Activated CD4-positive, alpha-beta T cell treated with anti-CD3 and anti-CD28 coated beads for 1 hour (primary cell): ENCODE measurements around the gene CSF2.
A peak's percentile ranks its signal among the peaks of the same experiment; 100 is the strongest.
"Not testable (repeated sequence)": the region's sequence is repeated elsewhere in the genome, so short reads cannot be mapped to it uniquely, and the experiment has no call there.

ENCODE experiments used
- DNase-seq: peaks from one replicate; pipeline ENCODE4 v3.0.0-alpha.2; 2020

The CSF2 gene

DNA sequence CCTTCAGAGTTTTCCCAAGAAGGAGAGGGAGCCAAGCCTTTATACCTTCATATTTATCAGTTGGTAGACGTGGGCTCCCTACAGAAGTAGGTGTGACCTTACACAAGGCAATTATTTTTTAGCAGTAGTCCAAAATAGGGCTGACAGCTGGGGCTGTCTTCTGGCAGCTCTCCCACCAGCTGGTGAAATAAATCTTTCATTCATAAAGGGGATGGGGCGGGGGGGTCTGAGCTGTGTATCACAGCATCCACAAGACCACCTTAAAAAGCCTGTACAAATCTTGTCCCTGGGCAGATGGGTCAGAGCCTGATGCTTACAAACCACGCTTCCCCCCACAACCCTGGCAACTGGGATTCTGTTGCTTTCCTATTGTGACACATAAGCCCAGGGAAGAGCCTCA is 19.7 kb downstream of the CSF2 start:
- no peak for DNase-seq

DNA sequence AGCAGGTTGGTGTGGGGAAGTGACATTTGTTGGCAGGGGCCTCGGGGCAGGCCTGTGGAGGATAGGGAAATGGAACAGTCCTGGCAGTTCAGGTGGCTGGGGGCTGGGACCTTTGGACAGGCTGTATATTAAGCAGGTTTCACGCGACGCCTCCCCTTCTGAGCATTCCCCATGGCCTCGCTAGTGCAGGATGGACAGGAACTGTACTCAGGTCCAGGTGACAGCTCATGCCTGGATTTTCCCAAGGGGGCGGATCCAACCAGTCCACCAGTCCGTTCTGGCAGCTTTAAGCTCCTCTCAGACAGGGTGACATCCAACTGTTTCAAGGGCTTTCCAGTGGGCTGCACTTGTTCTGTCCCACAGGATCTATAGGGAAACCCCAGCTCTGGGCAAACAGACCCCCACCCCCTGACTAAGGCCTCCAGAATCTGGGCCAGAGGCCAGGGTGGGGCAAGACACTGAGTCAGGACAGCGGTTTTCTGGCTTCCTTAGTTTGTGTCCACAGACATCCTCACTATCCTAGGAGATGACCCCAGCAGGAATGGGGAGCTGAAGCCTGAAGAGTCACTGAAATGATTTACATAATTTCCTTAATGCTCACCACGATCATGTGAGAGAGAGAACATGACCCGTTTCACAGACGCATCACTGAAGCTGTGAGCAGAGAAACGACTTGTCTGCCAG is 20.9 kb downstream of the CSF2 start:
- DNase-seq: no peak

DNA sequence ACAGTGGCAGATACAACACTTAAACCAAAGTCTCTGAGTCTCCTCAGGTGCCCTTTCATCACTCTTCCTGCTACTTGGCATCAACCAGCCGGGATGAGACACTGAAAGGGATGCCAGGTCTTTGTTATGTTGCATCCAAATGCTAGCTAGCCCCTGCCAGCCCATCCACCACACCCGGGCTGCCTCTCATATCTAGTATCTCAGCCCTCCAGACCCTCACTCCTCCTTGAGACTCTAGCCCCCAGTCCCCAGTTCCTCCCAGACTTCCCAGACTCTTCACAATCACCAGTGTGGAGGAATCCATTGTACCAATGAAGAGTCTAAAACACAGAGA is 21.5 kb downstream of the CSF2 start:
- DNase-seq: no peak

DNA sequence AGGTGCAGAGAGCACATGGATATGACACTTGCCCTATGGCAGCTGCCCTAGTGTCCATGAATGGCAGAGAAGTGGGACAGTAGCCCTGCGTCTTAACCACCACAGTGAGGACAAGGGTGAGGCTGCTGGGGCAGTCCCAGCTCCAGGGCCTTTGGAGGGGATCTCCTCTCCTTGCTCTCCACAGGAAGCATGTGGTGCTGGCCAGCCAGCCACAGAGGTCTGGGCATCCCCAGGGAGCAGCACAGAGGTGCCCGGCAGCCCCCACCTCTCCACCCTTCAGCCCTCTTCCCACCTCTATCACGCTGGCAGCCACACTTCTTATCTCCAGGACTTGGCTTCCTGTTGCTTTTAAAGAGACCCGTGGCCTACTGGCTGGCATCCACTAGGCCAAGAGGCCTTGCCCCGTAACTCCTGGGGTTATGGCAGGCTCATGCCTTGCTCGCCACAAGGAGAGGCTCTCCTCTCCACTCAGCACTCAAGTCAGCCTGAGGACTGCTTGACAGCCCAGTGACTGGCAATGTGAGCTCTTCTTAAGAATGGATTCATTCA is 21.9 kb downstream of the CSF2 start:
- no peak for DNase-seq

DNA sequence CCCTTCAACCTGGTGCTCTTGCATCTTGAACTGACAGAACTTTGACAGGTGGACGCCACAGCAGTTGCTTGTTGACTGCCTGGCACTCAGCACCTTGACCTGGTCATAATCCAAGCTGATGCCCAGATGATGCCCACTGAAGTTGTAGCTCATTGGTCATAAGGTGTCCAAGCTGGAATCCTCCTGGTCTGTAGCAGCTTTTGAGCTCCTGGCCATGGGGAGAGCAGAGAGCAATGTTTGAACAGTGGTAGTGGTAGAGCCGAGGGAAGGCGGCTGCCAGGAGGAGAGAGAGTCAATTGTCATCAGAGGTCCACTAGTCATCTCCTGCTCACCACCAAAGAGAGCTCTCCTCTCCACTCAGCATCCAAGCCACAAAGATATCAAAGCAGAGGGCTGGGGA is 23.3 kb downstream of the CSF2 start:
- no peak for DNase-seq

DNA sequence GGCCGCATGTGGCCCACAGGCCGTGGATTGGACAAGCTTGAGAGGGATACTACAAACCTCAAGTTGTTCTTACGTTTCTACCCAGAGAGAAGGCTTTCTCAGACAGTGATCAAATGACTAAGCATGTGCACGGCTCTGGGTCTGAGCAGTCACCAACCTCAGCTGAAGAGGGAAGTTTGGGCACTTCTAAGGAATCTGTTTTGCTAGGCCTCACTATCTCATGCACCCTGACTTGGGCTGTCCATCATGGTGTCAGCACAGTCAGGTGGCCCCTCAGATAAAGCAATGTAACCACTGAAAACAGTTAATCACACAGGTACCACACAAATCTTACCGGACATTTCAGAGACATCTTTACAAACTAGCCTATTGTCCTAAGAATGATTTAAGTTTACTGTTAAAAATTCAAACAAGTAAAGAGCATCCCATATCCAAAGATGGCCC is 24.6 kb downstream of the CSF2 start:
- DNase-seq: no peak

DNA sequence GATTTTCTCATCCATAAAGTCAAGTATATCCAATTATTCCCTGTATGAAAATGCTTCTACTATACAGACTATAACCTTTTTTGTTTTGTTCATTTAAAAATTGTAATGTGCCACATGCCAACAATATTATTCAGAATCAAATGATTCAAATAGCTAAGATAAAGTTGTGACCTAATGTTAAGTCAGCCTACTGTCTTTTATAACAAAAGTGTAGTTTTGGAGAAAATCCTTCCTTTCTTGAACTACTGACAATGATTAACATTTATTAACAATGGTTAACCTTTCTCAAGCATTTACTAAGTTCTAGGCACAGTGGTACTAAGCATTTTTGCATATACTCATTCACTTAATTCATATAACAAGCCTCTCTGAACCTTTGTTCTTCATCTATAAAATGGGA is 25.0 kb downstream of the CSF2 start:
- DNase-seq: no peak

DNA sequence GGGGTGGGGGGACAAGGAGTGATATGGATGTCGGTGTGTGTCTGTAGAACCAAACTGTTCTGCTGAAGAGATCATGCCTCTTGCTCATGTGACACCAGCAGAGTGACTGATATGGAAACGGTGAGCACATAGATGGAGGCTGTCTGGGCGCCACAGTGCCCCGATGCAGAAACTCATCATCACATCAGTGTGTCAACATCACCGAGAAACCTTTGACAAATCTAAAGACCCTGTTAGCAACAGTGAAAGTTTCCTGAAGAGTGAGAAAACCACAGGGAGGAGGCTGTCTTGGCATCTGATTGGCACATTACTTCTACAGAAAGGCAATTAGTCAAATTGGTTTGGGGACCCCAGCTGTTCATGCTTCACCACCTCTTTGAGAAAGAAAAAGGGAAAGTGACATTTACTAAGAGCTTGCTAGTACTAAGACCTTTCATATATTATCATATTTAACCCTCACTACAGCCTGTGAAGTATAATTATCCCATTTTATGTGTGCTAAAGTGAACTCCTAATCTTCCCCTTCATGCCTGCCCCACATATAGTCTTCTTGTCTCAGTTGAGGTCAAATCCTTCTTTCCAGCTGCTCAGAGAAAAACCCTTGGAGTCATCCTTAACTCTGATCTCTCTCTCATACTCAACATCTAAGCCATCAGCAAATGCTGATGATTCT is 25.6 kb downstream of the CSF2 start:
- no peak for DNase-seq

DNA sequence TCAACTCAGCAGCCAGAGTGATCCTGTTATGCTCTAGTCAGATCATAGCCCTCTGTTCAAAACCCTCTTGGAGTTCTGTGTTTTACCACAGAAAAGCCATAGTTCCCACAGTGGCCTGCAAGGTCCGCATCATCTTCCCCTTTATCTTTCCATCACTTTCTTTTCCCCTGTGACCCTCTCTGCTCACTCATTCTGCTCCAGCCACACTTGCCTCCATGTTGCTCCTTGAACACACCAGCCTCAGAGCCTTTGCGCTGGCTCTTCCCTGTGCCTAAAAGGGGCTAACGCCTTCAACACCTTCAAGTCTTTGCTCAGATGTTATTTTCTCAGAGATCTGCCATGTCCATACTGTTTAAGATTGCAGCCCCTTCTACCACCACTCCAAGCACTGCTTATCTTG is 26.3 kb downstream of the CSF2 start:
- DNase-seq: no peak

DNA sequence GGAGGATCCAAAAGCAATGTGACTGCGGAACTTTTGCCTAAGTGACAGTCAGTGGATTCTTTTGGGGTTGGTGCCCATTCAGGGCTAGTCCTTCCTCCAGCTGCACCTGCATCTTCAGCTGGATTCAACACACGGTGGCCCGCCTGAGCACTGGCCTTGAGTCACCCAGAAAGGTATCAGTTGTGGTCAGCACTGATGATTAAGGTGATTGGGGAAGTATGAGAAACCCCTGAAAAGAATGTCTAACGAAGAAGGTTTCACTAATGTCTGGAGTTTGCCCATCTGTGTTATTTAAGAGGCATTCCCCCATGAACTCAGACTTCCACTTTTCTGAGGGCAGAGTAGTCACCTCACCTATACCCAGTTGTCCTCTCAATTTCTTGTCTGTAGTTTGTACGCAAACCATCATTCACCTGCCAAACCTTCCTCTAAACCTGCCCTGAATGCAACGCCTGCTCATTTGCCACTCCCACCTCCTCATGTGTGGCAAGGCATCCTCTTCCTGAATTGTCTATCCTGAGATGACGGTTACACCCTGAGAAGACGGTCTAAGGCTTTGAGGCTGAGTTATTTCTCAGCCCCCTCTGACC is 27.2 kb downstream of the CSF2 start:
- no peak for DNase-seq

DNA sequence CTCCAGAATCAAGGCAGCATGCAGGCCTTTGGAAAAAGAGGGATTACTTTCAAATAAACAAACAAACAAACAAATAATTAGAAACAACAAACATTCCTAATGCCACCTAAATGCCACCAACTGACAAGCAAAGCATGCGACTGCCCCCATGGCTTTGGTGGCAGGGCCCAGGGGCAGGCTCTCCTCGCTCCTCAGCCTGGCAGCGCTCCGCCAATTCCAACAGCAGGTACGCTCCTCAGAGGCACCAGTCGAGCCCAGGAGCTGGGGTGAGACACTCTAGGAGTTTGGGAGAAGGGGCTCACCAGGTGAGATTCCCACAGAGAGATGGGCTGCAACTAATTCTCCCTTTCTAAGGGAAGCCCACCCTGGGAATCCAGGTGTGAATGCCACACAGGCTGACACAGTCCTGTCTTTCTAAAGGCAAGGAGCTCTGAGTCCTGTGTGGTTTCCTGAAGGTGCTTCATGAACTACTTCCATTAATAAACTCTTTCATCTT is 27.8 kb downstream of the CSF2 start:
- no peak for DNase-seq

DNA sequence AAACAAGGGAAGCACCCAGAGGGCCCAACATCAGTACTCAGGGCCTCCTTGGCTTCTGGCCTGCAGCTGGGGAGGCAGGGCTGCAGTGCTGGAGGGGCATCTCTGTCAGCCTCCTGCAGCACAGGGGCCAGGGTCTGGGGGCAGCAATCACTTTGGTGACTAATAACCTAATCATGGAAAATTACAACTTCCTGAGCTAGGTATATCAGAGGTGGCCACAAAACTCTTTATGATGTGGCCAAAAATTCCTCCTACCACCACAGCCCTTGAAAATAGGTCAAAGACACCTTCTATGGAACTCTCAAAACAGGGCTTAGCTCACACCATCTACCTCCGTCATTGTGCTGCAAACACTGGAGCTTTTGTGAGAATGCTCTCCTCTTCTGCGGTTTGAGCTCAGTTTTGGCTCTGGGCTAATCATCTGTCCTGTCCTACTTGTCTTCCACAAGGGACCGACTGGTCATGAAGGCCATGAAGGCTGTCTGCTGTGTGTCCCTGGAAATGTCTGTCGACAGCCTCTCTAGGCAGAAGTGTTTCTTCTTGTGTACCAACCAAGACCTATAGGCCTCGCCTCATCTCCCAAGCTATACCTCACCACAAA is 28.6 kb downstream of the CSF2 start:
- DNase-seq: no peak

DNA sequence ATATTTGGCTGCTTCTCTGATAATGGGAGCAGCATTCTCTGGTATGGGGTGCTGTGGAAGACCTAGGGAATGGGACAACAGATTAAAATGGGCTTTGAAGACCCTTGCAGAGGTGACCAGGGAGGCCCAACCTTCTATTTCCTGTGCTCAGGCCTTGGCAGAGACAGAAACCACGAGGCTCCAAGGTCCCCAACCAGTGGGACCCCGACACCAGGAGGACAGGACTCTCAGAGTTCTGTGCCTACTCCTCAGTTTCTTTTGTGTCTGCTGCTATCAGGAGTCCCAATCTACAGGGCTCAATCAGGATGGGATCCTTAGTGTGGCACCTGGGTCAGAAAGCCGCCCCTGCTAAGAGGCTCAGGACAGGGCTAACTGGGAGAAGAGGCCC is 29.3 kb downstream of the CSF2 start:
- no peak for DNase-seq

DNA sequence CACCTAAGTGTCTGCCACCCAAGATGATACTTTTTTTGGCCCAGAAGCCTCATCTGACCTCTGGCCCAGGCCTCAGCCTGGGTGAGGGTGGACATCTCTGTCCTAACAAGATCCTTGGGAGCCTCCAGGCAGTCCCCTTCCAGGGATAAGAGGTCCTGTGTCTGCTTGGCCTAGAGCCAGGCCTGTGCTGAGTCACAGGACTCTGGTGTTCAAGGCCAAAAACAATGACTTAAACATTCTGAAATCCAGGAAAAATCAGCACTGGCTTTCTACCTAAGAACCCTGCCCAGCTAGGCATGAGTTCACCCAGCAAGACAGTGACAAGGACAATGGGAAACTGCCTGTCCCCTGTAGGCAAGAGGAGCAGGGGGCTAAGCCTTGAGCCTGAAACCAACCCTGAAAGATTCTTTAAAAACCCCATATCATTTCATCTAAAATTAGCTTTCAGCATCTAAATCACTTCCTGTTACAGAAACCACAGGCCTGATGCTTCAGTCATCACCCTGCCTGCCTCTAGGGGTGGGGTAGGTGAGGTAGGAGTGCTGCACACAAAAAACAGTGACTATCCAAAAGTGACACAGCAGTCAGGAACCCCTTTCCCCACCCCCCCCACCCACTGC is 29.9 kb downstream of the CSF2 start:
- peak; percentile 48 for DNase-seq

DNA sequence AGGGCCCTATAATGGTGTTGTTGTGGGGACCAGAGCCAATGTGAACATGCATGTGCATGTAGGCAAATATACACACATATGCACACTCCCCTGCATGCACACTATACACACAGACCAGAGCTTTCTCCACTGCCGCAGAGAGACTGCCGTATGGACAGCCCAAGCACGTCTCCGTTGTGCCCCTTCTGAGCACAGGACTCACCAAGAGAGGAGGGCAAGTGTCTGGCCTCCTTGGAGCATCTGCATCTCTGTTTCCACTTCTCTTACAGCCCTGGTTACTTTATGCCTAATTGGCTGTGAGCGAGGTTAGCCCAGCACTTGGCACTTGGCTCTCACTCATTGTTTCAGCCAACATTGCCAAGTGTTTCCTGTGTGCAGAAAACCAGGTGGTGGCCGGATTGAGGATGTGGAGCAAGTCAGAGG is 30.4 kb downstream of the CSF2 start:
- DNase-seq: no peak

DNA sequence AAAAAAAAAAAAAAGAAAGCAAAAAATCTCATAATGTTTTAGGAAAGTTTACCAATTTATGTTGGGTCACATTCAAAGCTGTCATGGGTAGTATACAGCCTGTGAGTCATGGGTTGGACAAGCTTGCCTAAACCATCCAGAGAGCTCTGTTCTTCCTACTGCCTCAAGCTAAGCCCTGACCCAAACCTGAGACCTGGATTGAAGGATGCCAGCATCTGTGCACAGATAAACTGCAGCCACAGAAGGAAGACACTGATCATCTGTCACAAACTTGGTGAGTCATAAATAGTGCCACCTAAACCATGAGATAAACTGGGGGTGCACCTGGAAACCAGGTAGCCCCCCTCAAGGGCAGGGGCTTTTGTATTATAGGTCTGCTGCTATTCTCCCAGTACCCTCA is 31.0 kb downstream of the CSF2 start:
- DNase-seq: no peak

DNA sequence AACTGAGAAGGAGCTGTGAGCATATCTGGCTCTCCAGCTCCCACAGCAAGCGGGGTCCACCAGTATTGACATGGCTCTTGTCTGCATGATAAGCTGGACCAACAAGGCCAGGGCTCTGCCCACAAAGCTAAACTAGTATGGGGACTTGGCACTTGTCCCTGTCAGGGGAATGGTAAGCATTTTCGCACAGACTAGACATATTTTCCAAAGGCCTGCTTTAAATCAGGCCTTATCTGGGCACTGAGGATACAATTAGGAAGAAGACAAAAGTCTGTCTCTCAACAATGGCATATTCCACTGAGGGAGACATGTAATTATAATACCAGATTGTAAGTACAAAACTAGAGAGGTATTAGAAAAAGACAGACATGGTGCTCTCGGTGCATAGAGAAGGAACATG is 32.1 kb downstream of the CSF2 start:
- no peak for DNase-seq

DNA sequence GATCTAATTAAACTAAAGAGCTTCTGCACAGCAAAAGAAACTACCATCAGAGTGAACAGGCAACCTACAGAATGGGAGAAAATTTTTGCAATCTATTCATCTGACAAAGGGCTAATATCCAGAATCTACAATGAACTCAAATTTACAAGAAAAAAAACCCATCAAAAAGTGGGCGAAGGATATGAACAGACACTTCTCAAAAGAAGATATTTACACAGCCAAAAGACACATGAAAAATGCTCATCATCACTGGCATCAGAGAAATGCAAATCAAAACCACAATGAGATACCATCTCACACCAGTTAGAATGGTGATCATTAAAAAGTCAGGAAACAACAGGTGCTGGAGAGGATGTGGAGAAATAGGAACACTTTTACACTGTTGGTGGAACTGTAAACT is 34.9 kb downstream of the CSF2 start:
- not testable (repeated sequence) for DNase-seq

DNA sequence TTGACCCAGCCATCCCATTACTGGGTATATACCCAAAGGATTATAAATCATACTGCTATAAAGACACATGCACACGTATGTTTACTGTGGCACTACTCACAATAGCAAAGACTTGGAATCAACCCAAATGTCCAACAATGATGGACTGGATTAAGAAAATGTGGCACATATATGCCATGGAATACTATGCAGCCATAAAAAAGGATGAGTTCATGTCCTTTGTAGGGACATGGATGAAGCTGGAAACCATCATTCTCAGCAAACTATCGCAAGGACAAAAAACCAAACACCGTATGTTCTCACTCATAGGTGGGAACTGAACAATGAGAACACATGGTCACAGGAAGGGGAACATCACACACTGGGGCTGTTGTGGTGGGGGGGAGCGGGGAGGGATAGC is 35.4 kb downstream of the CSF2 start:
- DNase-seq: not testable (repeated sequence)

DNA sequence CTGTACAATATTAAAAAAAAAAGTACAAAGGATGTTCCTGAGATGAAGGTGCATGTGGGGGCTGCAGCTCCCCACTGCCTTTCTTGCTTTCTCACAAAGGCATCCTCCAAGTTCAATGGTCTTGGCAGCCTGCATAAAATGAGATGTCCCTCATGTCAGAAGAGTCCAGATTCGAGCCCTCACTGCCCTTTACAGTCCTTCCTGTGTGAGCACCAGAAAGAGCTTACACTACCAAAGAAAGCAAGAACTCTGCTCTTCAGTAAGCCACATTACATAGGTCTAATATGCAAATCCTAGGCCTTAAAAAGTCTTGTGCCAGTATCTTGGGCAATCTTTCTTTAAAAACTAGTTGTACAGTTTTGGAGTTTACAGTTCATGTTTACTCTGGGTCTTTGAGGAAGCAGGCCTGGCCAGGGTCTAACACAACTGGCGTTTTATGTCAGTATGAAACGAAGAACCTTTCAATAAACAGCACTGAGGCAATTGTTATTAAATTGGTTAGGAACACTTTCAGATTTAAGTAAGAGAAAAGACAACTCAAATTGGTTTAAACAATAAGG is 36.0 kb downstream of the CSF2 start:
- DNase-seq: no peak

DNA sequence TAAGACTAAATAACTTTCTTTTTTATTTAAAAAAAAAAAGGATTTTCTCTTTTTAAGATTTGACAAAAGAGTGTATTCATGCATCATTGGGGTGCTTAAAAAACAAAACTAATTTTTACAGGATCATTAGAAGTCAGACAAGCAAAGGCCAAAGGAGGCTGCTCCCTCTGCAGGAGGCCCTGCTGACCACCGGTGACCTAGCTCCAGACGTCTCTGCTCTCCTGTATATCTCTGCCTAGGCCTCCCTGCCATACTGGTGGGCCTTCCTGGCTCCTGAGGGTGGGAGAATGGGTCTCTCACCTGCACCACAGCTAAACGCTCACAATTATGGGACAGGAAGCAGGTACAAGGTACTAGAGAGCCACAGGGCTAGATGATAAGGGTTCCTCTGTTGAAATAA is 36.6 kb downstream of the CSF2 start:
- no peak for DNase-seq

DNA sequence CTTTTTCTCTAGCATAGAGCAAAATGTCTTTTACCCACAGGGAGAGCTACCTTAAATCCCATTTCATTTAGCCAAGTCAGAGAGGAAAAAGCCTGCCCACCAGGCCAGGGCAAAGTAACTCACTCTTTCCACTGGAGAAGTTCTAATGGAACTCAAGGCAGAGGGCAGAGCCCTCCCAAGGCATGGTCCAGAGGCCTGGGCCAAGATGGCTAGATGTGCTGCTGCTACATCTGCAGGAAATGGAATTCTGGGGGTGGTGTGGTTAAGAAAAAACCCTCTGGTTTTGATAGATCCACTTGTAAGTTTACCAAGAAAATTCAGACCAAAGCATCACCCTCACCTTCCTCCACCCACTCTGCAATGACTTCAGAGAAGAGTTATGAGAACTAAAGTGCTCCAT is 37.3 kb downstream of the CSF2 start:
- DNase-seq: no peak

DNA sequence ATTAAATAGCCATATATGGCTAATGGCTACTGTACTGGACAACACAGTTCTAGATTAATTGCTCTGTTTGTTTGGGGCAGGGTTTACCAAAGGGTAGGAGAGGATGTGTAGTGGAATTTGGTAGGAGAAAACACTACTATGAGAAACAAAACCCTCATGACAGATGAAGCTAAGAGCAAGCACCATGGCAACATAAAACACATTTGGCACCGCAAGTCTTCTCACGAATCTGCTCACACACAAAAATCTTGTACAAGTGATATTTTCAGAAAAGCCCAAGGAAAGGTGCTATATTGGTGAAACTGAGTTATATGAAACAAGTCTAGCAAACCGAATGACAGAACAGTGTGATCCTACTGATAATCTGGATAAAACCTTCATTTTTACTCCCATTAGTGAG is 38.5 kb downstream of the CSF2 start:
- DNase-seq: no peak
